GM20000 (cell line): ENCODE data around the gene TRAPPC14.
A peak's percentile ranks its signal among the peaks of the same experiment; 100 is the strongest.

ENCODE experiments used
- DNase-seq: peaks from one replicate; pipeline ENCODE4 v3.0.0; 2012; ENCODE audit warnings: low spot score
- TF ChIP-seq, protein P1 (sequence below): IDR thresholded peaks from 2 replicates; pipeline ENCODE4 v1.5.1; 2012; ENCODE audit warnings: mild to moderate bottlenecking, control low read depth; ENCODE audit errors: extremely low read depth, missing control alignments

The TRAPPC14 gene

DNA sequence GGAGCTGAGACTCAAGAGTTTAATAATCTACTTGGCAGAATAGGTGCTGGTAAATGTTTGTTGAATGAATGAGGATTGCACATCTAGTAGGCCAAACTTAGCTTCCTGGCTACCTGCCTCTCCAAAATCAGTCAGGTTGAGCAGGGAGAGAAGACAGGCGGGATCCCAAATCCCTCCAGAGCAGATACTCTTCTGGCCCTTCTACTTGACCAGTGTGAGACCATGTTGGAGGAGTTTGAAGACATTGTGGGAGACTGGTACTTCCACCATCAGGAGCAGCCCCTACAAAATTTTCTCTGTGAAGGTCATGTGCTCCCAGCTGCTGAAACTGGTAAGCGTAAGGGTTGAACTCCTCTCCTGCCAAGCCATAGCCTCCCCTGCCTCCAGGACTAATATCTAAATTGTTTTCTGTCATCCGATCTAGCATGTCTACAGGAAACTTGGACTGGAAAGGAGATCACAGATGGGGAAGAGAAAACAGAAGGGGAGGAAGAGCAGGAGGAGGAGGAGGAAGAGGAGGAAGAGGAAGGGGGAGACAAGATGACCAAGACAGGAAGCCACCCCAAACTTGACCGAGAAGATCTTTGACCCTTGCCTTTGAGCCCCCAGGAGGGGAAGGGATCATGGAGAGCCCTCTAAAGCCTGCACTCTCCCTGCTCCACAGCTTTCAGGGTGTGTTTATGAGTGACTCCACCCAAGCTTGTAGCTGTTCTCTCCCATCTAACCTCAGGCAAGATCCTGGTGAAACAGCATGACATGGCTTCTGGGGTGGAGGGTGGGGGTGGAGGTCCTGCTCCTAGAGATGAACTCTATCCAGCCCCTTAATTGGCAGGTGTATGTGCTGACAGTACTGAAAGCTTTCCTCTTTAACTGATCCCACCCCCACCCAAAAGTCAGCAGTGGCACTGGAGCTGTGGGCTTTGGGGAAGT is 34.0 kb downstream of the TRAPPC14 start:
- TF ChIP-seq, protein P1, sequence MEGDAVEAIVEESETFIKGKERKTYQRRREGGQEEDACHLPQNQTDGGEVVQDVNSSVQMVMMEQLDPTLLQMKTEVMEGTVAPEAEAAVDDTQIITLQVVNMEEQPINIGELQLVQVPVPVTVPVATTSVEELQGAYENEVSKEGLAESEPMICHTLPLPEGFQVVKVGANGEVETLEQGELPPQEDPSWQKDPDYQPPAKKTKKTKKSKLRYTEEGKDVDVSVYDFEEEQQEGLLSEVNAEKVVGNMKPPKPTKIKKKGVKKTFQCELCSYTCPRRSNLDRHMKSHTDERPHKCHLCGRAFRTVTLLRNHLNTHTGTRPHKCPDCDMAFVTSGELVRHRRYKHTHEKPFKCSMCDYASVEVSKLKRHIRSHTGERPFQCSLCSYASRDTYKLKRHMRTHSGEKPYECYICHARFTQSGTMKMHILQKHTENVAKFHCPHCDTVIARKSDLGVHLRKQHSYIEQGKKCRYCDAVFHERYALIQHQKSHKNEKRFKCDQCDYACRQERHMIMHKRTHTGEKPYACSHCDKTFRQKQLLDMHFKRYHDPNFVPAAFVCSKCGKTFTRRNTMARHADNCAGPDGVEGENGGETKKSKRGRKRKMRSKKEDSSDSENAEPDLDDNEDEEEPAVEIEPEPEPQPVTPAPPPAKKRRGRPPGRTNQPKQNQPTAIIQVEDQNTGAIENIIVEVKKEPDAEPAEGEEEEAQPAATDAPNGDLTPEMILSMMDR = no peak
- DNase-seq = no peak

DNA sequence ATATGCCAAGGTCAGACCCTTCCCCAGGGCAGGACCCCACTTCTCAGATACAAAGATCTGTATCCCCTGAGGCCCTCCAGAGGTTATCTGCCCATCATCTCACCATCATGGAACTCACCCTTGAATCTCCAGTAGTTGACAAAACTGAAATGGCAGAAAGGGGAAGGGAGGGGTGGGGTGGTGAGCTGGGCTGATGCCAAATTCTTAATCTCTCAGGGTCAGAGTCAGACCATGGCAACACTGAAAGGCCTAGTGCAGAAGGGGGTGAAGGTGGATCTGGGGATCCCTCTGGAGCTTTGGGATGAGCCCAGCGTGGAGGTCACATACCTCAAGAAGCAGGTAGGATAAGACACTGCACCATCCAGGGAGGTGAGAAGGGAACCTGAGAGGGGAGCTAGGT is 36.0 kb downstream of the TRAPPC14 start:
- TF ChIP-seq, protein P1 = no peak
- DNase-seq = no peak

DNA sequence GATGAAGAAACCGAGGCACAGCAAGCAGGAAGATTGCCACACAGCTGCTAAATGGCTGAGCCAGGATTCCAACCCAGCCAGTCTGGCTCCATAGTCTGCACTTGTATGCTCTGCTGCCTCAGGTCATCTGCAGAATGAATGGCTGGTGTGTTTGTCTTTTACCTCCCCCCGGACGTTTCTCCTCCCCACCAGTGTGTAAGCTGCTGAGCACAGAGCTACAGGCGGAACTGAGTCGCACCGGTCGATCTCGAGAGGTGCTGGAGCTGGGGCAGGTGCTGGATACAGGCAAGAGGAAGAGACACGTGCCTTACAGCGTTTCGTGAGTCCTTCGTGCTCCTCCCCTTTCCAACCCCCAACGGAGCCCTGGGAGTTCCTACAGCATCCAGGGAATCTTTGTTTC is 36.5 kb downstream of the TRAPPC14 start:
- TF ChIP-seq, protein P1 = no peak
- no peak for DNase-seq

DNA sequence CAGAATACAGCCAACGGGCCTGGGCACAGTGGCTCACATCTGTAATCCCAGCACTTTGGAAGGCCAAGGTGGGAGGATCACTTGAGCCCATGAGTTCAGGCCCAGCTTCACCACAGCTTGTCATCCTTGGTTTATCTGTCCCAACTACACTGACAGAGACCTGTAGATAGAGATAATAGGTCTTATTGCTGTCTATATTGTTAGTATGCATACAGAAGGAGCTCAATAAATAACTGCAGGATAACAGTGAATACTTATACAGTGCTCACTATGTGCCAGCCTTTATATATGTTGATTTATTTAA is 37.8 kb downstream of the TRAPPC14 start:
- TF ChIP-seq, protein P1 = no peak
- no peak for DNase-seq

DNA sequence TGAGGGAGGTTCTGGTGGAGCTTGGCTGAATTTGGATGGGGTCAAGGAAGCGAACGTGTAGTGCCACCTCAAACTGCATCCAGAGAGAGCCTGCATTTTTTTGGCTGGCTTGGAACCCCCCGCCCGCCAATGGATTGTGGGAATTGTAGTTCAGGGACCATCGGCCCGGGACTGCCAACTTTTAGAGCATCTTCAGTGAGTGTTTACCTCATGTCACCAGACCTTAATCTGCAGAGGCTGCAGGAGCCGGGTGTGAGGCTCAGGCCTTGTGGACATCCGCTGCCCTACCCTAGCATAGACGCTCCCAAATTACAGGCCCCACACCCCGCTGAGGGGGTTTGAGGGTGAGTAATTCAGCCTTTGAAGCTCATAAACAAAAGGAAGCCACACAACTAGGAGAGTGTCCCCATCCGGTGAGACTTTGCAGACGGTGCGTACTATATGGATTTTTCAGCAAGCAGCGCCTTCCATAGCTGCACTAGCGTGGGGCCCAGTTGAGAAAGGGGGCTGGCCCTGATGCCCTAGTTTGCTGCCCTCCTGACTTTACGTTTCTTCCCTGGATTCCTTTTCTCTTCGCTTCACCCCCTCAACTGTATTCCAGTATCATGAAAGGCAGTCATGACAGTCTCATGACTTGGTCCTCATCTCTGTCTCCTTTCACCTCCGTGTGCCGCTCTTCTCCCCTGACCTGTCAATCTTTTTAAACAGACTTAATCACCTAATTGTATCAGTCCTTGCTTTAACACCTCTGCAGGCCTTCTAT is 38.4 kb downstream of the TRAPPC14 start:
- TF ChIP-seq, protein P1 = no peak

DNA sequence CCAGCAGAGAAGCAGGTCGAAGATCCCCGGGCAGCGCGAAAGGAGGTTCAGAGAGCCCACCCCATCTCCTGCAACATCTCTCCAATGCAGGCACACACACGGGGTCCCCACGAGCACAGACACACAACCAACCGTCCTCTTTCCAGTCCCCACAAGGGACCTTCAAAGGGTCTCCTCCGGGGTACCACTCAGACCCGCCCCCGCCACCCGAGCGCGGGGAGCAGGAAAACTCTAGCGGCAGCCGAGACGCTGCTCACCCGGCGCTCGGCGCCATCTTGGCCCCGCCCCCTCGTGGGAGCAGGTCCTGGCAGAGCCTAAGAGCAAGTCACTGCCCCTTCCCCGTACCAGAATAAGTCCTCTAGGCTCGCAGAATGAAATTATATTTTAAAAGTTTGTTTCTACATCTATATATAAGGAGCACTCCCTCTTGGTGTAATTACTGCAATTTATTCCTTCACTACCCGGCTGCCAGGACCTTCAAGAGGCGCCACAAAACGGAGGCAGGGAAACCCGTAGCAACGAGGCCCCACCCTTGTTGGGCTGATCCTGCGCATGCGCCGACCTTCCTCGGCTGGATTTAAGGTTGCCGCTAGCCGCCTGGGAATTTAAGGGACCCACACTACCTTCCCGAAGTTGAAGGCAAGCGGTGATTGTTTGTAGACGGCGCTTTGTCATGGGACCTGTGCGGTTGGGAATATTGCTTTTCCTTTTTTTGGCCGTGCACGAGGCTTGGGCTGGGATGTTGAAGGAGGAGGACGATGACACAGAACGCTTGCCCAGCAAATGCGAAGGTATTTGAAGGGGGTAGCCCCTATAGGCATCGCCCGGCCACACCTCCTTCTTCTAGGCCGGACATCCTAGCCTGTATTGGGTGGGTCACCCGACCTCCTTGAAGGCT is 39.2 kb downstream of the TRAPPC14 start, which contains the start of the genes CNPY4 and TAF6:
CNPY4 (plus strand) TSS at position 563 of the 898 bp plus-strand sequence; CDS start at position 674, 111 bp downstream.
TAF6 (minus strand) TSS at position 287 of the 898 bp plus-strand sequence. CDS start 5,149 bp downstream, outside the sequence.
- TF ChIP-seq, protein P1 = no peak
- DNase-seq = peak; percentile 98

More for the DNA sequence above, 38.4 kb downstream of the TRAPPC14 start:
- no peak for DNase-seq
